Measurements from ENCODE around the gene TSSK3.
"Not testable (repeated sequence)": the region's sequence is repeated elsewhere in the genome, so short reads cannot be mapped to it uniquely, and the experiment has no call there.

The TSSK3 gene

DNA sequence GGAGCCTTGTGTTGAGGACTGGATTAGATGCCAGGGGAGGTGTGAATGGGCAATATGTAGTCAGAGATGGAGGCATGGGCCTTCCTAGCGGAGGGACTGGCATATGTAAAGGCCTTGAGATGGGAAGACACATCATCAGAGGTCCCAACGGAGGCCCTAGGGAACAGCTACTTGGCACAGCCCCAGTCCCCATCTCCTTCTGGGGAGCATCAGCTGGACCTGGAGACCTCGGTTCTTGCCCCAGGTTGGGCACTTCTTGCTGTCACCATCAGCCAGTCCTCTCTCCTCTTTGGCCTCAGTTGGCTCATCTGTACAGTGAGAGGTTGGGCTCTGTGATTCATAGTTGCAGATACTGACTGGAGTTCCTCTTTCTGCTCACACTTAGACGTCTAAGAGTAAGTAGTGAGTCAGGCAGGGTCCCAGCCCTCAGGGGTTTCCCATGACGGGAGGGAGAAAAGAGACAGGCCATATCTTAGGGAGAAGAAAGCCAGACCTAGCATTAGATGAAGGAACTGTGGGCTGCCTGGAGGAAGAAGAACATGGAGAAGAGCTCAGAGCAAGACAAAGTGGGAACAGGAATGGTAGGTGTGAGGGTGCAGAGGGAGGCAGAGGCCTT lies 22.9 kb upstream of the TSSK3 start:
- DNase-seq: no peak

DNA sequence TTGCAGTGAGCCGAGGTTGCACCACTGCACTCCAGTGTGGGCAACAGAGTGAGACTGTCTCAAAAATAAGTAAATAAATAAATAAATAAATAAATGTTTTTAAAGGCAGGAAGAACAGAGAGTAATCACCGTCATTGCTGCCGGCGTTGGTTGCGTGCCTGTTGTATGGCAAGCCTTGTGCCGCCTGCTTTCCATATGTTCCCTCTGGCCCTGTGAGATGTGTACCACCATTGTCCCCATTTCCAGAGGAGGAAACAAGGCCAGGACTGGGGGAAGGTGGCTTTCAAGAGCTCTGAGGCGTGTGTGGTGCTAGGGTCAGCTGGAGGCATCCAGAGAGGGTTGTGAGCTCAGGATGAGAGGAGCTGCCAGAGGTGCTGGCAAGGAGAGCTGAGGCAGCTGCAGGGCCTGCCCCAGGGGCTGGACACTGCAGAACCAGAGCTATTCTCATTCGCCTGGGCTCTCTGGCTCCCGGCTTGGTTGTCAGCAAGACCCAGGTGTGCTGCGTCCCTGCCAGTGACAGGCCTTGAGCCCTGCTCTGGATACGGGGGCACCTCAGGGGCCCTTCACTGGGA lies 21.1 kb upstream of the TSSK3 start:
- DNase-seq: no peak

DNA sequence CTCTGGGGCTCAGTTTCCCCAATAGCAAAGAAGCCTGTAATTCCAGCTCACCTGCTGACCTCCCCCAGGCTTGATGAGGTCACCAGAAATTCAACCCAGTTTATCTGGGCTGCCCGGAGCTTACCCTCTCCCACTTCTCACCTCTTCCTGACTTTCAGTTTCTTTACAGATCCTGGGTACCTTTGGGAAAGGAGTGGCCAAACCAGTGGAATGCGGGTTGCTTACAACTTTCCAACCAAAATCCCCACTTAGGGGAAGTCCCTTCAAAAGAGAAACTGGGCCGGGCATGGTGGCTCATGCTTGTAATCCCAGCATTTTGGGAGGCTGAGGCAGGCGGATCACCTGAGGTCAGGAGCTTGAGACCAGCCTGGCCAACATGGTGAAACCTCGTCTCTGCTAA lies 20.4 kb upstream of the TSSK3 start:
- DNase-seq: no peak

DNA sequence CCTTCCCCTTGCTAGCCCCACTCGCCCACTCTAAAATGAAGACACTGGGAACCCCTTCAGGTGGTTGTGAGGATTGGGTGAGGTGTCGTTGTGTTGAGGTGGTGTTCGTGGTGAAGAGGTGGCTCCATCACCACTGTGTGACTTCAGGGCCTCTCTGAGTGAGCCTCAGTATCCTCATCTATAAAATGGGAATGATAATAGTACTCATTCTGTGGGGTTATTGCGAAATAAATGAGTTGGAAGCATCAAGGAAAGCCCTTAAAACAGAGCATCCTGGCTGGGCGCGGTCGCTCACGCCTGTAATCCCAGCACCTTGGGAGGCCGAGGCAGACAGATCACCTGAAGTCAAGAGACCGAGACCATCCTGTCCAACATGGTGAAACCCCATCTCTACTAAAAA lies 19.6 kb upstream of the TSSK3 start:
- DNase-seq: no peak

DNA sequence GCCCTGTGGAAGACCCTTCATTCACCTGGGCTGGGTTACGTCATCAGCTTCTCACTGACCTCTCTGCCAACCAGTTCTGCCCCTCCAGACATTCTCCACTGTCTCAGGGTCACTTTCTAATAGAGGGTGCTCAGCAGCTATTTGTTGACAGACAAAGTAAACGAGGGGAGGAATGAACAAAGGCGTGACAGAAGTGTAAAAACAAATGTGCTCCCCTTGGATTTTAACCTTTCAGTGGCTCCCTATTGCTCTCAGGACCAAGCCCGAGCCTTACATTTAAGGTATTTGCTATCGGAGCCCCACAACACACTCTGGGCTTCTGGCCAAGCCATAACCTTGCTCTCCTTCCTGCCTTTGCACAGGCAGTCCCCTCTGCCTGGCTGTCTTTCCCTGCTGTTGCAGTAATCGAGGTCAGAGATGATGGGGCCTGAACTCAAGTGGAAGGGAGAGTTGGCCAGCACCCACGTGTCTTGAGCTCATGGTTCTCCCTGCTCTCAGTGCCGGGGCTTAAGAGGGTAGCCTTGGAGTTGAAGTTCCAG lies 17.0 kb upstream of the TSSK3 start:
- DNase-seq: no peak

DNA sequence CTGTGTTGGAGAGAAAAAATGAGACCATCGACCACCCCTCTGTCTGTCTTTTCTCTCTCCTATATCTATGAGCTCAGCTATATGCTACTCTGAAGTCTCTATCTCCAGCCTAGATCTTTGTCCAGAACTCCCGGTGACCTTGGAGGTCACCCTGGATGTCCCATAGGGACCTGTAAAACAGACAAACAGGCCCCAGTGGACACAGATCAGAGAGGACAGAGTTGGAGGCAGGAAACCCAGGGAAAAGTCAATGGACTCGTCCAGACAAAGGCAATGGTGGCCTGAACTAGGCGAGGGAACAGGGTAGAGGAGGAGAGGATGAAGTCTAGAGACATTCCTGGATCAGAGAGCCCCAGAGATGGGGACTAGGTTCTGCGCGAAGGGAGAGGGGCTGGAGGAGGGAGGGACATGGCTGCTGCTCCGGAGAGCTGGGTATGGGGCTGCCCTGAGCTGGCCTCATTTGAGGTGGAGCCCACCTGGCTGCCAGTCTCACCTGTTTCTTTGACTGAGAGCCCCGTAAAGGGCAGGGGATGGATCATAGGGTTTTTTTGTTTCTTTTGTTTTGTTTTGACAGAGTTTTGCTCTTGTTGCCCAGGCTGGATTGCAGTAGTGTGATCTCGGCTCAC lies 15.7 kb upstream of the TSSK3 start:
- no peak for DNase-seq

DNA sequence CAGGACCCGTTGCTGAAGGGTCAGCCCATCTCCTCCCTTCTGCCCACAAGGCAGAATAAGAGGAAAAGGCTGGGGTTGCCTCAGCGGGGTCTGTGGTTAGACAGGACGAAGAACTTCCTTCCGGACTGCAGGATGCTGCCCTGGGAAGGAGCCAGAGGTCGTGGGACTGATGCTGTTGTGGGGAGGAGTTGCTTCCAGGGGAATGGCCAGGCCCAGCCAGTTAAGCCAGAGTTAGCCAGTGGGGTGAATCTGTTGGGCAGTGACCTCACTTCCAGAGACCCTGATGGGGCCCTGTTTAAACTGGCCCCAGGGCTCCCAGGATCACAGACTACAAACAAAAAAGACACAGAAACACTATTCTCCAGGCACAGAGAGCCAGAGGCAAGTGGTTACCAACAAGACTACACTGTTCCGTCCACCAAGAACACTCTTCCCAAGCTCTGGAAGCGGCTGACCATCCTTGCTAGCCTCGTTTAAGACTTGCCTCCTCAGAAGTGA lies 13.1 kb upstream of the TSSK3 start:
- no peak for DNase-seq

DNA sequence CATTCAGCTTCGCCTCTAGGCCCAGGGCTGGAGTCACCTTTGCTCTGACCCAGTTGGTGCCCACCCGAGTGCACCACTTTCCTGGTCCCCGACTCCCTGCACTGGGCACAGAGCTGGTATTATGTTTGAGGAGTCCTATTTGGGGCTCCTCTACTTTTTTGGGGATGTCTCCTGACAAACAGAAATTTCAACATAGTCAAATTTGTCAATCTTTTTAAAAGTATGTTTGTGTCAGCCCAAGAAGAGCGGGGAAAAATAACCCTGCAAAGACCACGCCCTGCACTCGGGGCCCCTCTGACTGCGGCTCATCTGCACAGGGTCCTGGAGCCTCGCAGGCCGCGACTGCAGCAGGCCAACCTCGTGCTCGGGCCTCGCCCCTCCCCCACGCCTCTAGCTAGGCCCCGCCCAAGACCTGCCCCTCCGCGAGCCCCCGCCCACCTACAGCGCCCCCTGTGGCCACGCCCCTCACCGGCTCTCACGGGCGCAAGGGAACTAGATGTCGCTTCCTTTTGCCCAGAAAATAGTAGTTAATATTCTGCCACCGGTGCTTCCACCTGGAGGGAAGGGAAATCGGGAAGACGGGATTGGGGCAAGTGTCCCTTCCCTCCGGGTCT lies 11.4 kb upstream of the TSSK3 start:
- DNase-seq: no peak

DNA sequence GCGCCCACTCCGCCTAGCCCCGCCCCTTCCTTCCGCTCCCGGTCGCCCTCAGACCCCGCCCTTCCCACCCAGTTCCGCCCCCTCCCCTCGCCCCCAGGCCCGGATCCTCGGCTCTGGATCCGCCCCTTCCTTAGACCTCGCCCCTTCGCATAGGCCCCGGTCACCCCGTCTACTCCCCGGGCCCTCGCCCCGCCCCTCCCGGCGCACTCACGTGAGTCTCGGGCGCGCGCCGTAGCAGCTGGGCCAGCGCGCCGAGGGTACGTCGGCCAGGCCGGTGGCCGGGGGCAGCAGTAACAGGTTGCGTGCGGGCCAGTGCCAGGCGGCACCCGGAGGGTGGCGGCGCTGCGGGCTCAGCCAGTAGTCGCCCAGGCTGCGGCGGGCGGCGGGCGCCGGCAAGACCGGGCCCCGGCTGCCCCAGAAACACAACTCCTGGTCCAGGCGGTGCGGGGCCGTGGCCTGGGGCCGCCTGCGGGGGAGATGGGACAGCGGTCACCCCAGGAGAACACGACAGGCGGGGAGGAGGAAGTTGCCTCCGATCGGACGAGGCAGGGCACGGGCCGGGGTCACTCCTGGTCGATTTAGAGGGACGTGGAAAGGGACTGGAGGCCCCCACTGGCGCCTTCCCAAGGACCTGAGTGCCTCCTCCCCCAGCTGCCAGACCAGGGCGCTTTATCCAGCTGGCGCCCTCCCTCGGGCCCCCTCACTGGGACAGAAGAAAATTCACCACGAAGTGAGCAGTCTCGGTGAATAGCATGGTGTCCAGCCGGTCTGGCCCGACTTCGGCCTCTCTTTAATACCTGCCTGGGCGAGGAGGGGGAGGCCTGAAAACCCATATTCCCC lies 10.7 kb upstream of the TSSK3 start:
- DNase-seq: peak; percentile 91

DNA sequence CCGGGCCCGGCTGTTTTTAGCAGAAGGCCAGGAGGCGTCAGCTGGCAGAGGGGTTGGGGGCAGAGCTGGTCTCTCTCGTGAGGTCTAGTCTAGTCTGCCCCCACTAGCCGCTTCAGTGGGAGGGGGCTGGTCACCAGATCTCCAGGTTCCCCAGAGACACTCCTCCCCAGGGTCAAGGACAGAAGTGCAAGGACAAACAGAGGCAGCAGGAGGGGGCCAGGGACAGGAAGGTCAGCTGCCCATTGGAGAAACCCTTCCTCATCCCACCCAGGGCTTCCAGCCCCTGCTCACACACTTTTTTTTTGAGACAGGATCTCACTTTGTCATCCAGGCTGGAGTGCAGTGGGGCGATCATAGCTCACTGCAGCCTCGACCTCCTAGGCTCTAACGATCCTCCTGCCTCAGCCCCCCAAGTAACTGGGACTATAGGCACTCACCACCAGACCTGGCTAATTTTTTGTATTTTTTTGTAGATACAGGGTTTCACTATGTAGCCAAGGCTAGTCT lies 10.0 kb upstream of the TSSK3 start:
- no peak for DNase-seq

DNA sequence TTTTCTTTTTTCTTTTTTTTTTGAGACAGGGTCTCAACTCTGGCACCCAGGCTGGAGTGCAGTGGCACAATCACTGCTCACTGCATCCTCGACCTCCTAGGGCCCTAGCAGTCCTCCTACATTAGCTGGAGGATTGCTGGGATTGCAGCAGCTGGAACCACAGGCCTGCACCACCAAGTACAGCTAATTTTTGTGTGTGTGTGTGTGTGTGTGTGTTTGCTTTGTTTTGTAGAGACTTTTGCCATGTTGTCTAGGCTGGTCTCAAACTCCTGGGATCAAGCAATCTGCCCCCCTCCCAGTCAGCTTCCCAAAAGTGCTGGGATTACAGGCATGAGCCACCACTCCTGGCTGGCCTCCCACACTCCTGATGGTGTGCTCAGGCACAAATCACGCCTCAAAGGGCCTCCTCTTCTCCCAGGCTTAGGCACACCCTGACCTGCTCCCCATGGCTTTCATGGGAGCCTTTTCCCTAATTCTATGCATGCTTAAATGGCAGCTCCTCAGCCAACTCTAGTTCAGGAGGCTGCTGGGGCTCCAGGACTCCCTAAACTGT lies 9.4 kb upstream of the TSSK3 start:
- no peak for DNase-seq

DNA sequence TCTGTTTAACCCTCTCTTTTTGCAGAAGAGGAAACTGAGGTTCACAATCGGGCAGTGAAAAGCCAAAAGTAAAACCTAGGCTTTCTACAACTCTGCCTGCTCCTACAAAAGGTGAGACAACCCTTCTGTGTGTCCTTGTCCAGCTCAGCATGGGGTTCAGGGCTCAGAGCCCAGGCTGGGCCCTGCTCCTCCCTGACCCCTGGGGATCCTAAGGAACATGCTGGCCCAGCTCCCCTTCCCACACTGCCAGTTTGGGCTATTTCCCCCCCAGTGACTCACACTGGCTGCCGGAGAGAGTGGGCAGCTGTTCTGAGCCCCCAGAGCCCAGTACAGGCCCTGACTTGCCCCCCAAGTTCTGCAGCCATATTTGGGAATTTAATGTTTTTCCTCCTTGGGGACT lies 8.9 kb upstream of the TSSK3 start:
- DNase-seq: no peak

DNA sequence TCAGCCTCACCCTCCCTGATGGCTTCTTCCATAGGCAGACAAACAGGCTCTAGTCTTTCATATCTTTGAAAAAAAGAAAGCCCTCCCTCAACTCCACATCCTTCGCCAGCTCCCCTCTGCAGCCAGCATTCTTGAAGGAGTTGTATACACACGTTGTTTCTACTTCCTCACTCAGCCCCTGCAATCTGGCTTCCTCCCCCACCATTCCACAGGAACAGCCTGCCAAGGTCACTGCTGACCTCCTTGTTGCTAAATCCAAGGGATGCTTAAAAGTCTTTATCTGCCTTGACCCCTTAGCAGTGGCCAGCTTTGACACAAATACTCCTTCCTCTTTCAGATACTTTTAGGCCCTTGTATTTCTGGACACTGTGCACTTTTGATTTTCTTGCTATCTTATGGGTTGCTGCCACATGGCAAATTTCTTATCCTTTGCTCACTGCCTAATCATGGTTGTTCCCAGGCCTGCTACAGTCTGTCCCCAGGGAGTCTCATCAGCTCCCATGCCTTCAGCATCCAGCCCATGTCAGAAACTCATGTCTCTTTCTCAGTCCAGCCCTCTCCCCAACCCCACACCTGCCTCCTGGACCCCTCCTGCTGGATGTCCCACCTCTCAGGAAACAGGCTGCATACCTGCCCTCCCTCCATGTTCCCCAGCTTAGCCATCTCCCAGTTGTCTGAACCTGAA lies 8.3 kb upstream of the TSSK3 start:
- no peak for DNase-seq

DNA sequence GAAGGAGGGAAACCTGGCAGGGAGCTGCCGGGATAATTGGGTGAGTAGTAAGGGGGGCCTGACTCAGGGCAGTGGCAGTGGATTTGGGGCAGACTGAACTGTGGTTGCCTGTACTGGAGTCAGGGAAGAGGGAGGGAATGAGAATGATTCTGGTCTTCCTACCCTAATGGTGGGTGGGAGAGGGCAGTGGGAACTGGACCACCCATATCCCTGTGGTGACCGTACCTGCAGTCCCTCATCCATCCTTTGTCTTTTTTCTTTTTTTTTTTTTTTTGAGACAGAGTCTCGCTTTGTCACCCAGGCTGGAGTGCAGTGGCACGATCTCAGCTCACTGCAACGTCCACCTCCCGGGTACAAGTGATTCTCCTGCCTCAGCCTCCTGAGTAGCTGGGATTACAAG lies 6.6 kb upstream of the TSSK3 start:
- not testable (repeated sequence) for DNase-seq

DNA sequence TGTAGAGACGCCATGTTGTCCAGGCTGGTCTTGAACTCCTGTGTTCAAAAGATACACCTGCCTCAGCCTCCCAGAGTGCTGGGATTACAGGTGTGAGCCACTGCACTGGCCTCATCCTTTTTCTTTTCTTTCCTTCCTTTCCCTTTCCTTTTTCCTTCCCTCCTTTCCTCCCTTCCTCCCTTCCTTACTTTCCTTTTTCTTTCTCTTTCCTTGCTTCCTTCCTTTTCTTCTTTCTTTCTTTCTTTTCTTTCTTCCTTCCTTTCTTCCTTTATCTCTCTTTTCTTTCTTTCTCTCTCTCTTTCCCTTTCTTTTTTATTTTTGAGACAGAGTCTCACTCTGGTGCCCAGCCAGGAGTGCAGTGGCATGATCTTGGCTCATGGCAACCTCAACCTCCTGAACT lies 5.9 kb upstream of the TSSK3 start:
- DNase-seq: no peak

DNA sequence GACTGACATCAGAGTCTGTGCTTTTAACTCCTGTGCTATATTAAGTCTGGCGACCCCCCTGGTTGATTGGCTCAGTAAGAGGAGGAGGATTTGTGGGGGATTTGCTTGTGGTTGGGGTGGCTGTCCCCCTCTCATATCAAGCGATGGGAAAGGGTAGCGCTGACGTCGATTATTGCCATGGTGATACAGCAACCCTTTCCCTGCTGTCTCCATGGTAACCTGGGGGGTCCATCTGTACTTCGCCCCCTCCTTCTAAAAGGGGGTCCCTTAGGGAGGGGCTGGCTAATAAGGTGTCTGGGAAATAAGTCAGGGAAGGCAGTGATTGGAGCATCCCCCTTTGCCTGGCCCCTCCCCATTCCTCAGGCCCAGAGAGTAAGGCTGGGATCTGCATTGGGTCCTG lies 4.7 kb upstream of the TSSK3 start:
- no peak for DNase-seq

DNA sequence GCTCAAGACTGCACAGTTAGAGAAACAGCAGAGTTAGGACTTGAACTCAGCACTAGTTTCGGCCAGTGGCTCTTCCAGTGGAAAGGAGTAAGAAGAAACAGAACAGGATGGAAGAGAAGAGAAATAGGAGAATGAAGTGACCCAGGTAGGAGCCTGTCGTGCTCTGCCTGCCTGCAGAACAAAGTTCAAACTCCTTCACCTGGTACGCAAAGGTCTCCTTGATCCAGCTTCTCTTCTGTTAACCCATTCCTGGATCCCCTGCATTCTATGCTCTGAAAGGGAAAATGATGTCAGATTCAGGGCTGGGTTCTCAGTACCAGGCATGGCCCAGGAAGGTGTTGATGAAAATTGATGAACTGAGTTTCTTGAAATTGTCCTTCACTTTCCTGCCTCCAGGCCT lies 3.9 kb upstream of the TSSK3 start:
- no peak for DNase-seq

DNA sequence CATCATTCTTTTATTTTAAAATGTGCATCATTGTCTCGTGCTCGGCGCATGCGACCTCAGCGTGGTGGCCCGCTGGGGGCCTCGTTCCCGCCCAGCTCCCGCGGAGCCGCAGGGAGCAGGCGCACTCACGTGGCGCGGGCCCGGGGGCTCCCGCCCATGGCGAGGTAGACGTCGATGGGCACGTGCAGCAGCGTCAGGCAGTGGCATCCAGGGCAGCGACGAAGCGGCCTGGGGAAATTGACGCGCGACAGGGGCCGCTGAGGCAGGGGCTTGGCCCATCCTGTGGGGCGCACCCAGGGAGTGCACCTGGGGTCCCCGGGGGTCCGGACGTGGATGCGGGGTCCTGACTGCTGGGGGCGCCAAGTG lies 1.0 kb upstream of the TSSK3 start:
- no peak for DNase-seq

DNA sequence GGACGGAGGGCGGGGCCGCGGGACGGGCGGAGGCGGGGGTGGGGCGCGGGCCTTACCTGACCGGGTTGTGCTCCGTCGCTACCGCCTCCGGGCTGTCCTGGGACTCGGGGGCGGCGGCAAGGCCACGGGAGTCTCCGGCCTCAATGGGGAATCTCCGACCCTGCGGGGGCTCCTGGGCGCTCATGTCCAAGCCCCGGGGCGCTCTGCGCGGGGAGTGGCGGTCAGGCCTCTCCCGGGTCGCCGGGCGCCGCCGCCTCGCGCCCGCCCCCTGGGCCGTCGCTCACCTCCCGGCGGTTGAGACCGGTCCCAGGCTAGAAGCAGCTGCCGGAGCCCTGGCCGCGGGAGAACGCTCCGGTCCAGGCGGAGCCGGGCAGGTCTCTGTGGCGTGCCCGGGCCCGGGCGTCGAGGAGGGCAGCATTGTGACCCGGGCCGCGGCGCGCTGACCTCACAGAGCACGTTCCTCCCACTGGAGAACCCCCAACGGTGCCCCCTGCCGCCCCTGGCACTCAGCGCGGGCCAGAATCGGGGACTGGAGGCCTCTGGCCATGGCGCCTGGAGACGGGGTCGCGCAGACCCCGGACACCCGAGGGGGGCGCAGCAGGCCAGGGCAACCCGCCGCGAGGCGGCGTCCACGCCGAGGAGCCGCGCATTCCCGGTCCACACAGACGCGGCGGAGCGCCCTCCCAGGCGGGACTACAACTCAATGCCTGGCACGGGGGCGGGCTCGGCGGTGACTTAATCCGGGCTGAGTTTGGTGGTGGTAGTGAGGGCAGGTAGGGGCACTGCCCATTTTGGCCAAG lies 465 bp upstream of the TSSK3 start:
- DNase-seq: peak; percentile 35

DNA sequence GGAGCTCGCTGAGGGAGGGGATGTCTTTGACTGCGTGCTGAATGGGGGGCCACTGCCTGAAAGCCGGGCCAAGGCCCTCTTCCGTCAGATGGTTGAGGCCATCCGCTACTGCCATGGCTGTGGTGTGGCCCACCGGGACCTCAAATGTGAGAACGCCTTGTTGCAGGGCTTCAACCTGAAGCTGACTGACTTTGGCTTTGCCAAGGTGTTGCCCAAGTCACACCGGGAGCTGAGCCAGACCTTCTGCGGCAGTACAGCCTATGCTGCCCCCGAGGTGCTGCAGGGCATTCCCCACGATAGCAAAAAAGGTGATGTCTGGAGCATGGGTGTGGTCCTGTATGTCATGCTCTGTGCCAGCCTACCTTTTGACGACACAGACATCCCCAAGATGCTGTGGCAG lies 1.4 kb downstream of the TSSK3 start:
- no peak for DNase-seq

DNA sequence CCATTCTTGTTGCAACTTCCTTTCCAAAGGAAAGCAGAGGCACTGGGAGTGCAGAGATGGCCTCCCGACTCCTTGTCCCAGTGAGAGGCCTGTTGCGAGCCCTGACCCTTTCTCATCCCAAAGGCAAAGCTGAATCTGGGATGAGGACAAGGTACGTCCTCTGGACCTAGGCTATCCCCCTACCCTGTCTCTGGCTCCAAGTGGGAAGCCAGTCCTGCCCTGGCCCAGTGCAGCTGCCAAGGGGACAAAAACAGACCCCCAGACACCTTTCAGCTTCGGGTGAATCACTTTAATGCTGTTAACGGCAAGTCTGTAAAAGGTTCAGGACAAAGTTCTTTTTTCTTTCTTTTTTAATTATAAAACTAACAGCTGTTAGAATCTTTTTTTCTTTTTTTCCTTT lies 2.5 kb downstream of the TSSK3 start:
- no peak for DNase-seq

All from NCI-H1105 treated with DMSO at 0.1 percent for 48 hours (cell line).